ENCODE results near the gene OARD1.

The OARD1 gene

GRCh38 chr6:41053041-41053440 is 19.1 kb downstream of the OARD1 start, which contains the start of gene APOBEC2:
TSS of gene APOBEC2 (plus strand) at chr6:41053202. CDS start at chr6:41053348, 146 bp downstream.
- no peak within 1 kb of the TSS for H3K4me3 ChIP-seq (ENCODE audit: control insufficient read depth, low read depth, low read length)
- DNase-seq (ENCODE audit: low read depth) = no peak
- TF ChIP-seq CTCF (IDR thresholded peaks at IDR 0.05; ENCODE audit: control insufficient read depth, insufficient read depth, low read depth, low read length, missing control alignments) = no peak

- H3K4me3 ChIP-seq (ENCODE audit: control insufficient read depth, low read depth, low read length) = no peak overlapping the region
- no peak for TF ChIP-seq CTCF (IDR thresholded peaks at IDR 0.05; ENCODE audit: control insufficient read depth, insufficient read depth, low read depth, low read length, missing control alignments)
- DNase-seq (ENCODE audit: low read depth) = no peak
Observed at GRCh38 chr6:41051873-41052272, 20.3 kb downstream of the OARD1 start.

- no peak overlapping the region for H3K4me3 ChIP-seq (ENCODE audit: control insufficient read depth, low read depth, low read length)
- no peak for TF ChIP-seq CTCF (IDR thresholded peaks at IDR 0.05; ENCODE audit: control insufficient read depth, insufficient read depth, low read depth, low read length, missing control alignments)
- no peak for DNase-seq (ENCODE audit: low read depth)
Observed at GRCh38 chr6:41050536-41050935, 21.6 kb downstream of the OARD1 start.

GRCh38 chr6:41049955-41050354 is 22.2 kb downstream of the OARD1 start:
- no peak for DNase-seq (ENCODE audit: low read depth)
- H3K4me3 ChIP-seq (ENCODE audit: control insufficient read depth, low read depth, low read length) = no peak overlapping the region
- TF ChIP-seq CTCF (IDR thresholded peaks at IDR 0.05; ENCODE audit: control insufficient read depth, insufficient read depth, low read depth, low read length, missing control alignments) = no peak

- no peak overlapping the region for H3K4me3 ChIP-seq (ENCODE audit: control insufficient read depth, low read depth, low read length)
- TF ChIP-seq CTCF (IDR thresholded peaks at IDR 0.05; ENCODE audit: control insufficient read depth, insufficient read depth, low read depth, low read length, missing control alignments) = no peak
- DNase-seq (ENCODE audit: low read depth) = no peak
Observed at GRCh38 chr6:41049521-41049920, 22.6 kb downstream of the OARD1 start.

GRCh38 chr6:41047745-41048732 is 24.1 kb downstream of the OARD1 start:
- no peak for DNase-seq (ENCODE audit: low read depth)
- no peak for TF ChIP-seq CTCF (IDR thresholded peaks at IDR 0.05; ENCODE audit: control insufficient read depth, insufficient read depth, low read depth, low read length, missing control alignments)
- no peak overlapping the region for H3K4me3 ChIP-seq (ENCODE audit: control insufficient read depth, low read depth, low read length)

All from AG09309 (cell line).